Vagina (tissue), 2 donors: Measurements from ENCODE around the gene FLNB.

Source experiments
- CTCF ChIP-seq, 3 experiments: fragments of 450-650 bp in 2 of 3; fragments of 200-600 bp in 1 of 3; sonication (generic) in 1 of 3; IDR thresholded peaks; one replicate each; pipeline ENCODE4 v1.5.1; 2017 to 2019; ENCODE audit warnings: antibody characterized with exemption in 3 of 3, mild to moderate bottlenecking in 2 of 3, moderate library complexity in 2 of 3
- POLR2AphosphoS5 ChIP-seq, 2 donors: sonication (generic); formaldehyde crosslinking; IDR thresholded peaks; one replicate each; pipeline ENCODE4 v1.9.0; 2017; ENCODE audit warnings: antibody characterized with exemption in 2 of 2, mild to moderate bottlenecking in 2 of 2, low read depth in 1 of 2; ENCODE audit not compliant: insufficient read depth in 1 of 2

- TF ChIP-seq CTCF (IDR thresholded peaks at IDR 0.05) (no peak), POLR2AphosphoS5 (IDR thresholded peaks at IDR 0.05; ENCODE audit: insufficient read depth in 1 of 2, low read depth in 1 of 2) (no peak)
These were observed 107.0 kb downstream of the FLNB start for GRCh38 chr3:58115175-58115574.
